Renal cortex interstitium (tissue), 11 donors: Measurements from ENCODE around the gene VTI1A. TPM values are rescaled to one million over a fixed set of nuclear protein-coding genes. Genes with fewer than 3 reads are reported as not detected.
"Not testable (repeated sequence)": the region's sequence is repeated elsewhere in the genome, so short reads cannot be mapped to it uniquely, and the experiment has no call there.

Experiments used
- DNase-seq, 11 donors: peaks; one replicate each; pipeline ENCODE4 v3.0.0-alpha.2; 2013; ENCODE audit warnings: low read depth in 9 of 11, low spot score in 4 of 11; ENCODE audit errors: extremely low read depth in 1 of 11
- polyA plus RNA-seq, 3 donors: library from polyadenylated mRNA; unstranded; fragments of 120-200 nt; gene quantifications; one replicate each; pipeline ENCODE4 v1.2.1, GENCODE V29; 2013; ENCODE audit not compliant: insufficient read length in 3 of 3

Gene VTI1A
- polyA plus RNA-seq, 3 donors: 19.5 to 22.2 (median 20.8) TPM

- no peak for DNase-seq
These were observed 78.2 kb downstream of the VTI1A start for GRCh38 chr10:112525200-112525599.

GRCh38 chr10:112526139-112526538, 79.1 kb downstream of the VTI1A start:
- no peak for DNase-seq

- peak in 2 of 11 donors; percentile 2 to 9 for DNase-seq
These were observed 79.9 kb downstream of the VTI1A start for GRCh38 chr10:112526906-112527305.

- DNase-seq: no peak
These were observed 81.2 kb downstream of the VTI1A start for GRCh38 chr10:112528235-112528634.

- no peak for DNase-seq
These were observed 84.4 kb downstream of the VTI1A start for GRCh38 chr10:112531421-112531820.

GRCh38 chr10:112532189-112532588, 85.2 kb downstream of the VTI1A start:
- no peak for DNase-seq

- DNase-seq: no peak
These were observed 85.9 kb downstream of the VTI1A start for GRCh38 chr10:112532956-112533355.

GRCh38 chr10:112533916-112534315, 86.9 kb downstream of the VTI1A start:
- DNase-seq: no peak

- no peak for DNase-seq
These were observed 88.5 kb downstream of the VTI1A start for GRCh38 chr10:112535531-112535951.

- DNase-seq: no peak
These were observed 89.6 kb downstream of the VTI1A start for GRCh38 chr10:112536663-112537062.

GRCh38 chr10:112538168-112538567, 91.2 kb downstream of the VTI1A start:
- no peak for DNase-seq

GRCh38 chr10:112539340-112539739, 92.3 kb downstream of the VTI1A start:
- DNase-seq: no peak

GRCh38 chr10:112542823-112543222, 95.8 kb downstream of the VTI1A start:
- DNase-seq: not testable (repeated sequence)

- no peak for DNase-seq
These were observed 99.5 kb downstream of the VTI1A start for GRCh38 chr10:112546474-112546873.

- no peak for DNase-seq
These were observed 101.7 kb downstream of the VTI1A start for GRCh38 chr10:112548535-112549276.

- DNase-seq: no peak
These were observed 105.6 kb downstream of the VTI1A start for GRCh38 chr10:112552593-112553110.

- DNase-seq: no peak
These were observed 106.3 kb downstream of the VTI1A start for GRCh38 chr10:112553315-112553714.

- no peak for DNase-seq
These were observed 107.2 kb downstream of the VTI1A start for GRCh38 chr10:112554263-112554662.

GRCh38 chr10:112557197-112557596, 110.2 kb downstream of the VTI1A start:
- no peak for DNase-seq

- DNase-seq: no peak
These were observed 111.6 kb downstream of the VTI1A start for GRCh38 chr10:112558476-112559142.
